ENCODE data around the gene SARS2. TPM values are rescaled to one million over a fixed set of nuclear protein-coding genes. Genes with fewer than 3 reads are reported as not detected.

SARS2 gene
- polyA plus RNA-seq, 3 donors = 8.1 to 21.9 (median 8.3) TPM

- TF ChIP-seq CTCF (IDR thresholded peaks at IDR 0.05) = no peak
- Mint-ChIP-seq H3K27me3 (ENCODE audit: low read depth in 3 of 3) (peaks cover 0 to 1% (median 0%) of the 10 kb centered on the region in 3 donors), H3K4me1 (peaks cover 30% of the 10 kb centered on the region), H3K36me3 (peaks cover 26 to 28% of the 10 kb centered on the region in 2 donors), H3K4me3 (peak overlapping the region in 1 of 2 donors; percentile 91), H3K9me3 (peaks cover 0 to 3% (median 0%) of the 10 kb centered on the region in 7 donors), H3K27ac (peak overlapping the region; percentile 85 to 99 (median 97))
- WGBS (ENCODE audit: insufficient coverage) = 38% methylated on average over 1 of the region's 3 CpGs
- H4K20me1 ChIP-seq (ENCODE audit: insufficient read depth, low read length) = no peaks in the 10 kb centered on the region
- peak overlapping the region in 1 of 2 donors; percentile 97 for H3K27ac ChIP-seq (ENCODE audit: low read depth in 1 of 2, low read length in 2 of 2)
- H3K27me3 ChIP-seq (ENCODE audit: control insufficient read depth in 2 of 2, insufficient read depth in 2 of 2, low read length in 2 of 2) = no peaks in the 10 kb centered on the region
- no peak overlapping the region for H2AFZ ChIP-seq (ENCODE audit: insufficient read depth, low read depth, low read length, poor library complexity, severe bottlenecking)
- no peaks in the 10 kb centered on the region for H3K9me3 ChIP-seq (replicated peaks in 1 of 2; ENCODE audit: control insufficient read depth in 1 of 2, insufficient read depth in 1 of 2, low read length in 2 of 2)
- H3K79me2 ChIP-seq (ENCODE audit: insufficient read depth, low read length) = peaks cover 52% of the 10 kb centered on the region
- peak overlapping the region in 2 of 3 experiments; percentile 71 to 79 for H3K4me3 ChIP-seq (replicated peaks in 1 of 3; ENCODE audit: low read depth in 2 of 3, low read length in 3 of 3)
- H3K4me1 ChIP-seq (ENCODE audit: control insufficient read depth in 1 of 2, insufficient read depth in 2 of 2, low read length in 2 of 2) = peaks cover 18 to 28% of the 10 kb centered on the region in 2 donors
- no peak for DNase-seq
- H3K9ac ChIP-seq (ENCODE audit: insufficient read depth, low read length, poor library complexity, severe bottlenecking) = peak overlapping the region; percentile 93
- H3K4me2 ChIP-seq (replicated peaks; ENCODE audit: extremely low read depth, low read length, poor library complexity, severe bottlenecking) = peak overlapping the region; percentile 76
- peaks cover 16 to 17% of the 10 kb centered on the region in 2 donors for H3K36me3 ChIP-seq (replicated peaks in 1 of 2; ENCODE audit: control insufficient read depth in 1 of 2, insufficient read depth in 2 of 2, low read length in 2 of 2)
- intact Hi-C loops (cut with micrococcal nuclease) = no loop called here
These were observed 29.8 kb downstream of the SARS2 start for GRCh38 chr19:38900743-38901190.

GRCh38 chr19:38900202-38900629, 30.3 kb downstream of the SARS2 start:
- no peak for TF ChIP-seq CTCF (IDR thresholded peaks at IDR 0.05)
- H3K4me1 Mint-ChIP-seq = peaks cover 30% of the 10 kb centered on the region
- peaks cover 25 to 27% of the 10 kb centered on the region in 2 donors for H3K36me3 Mint-ChIP-seq
- intact Hi-C loops (cut with micrococcal nuclease) = no loop called here
- peak overlapping the region; percentile 90 to 99 (median 97) for H3K27ac Mint-ChIP-seq
- H3K27me3 Mint-ChIP-seq (ENCODE audit: low read depth in 3 of 3) = peaks cover 0 to 1% (median 0%) of the 10 kb centered on the region in 3 donors
- WGBS (ENCODE audit: insufficient coverage) = 0% methylated on average over 6 of the region's 8 CpGs
- peaks cover under 1% of the 10 kb centered on the region for H4K20me1 ChIP-seq (ENCODE audit: insufficient read depth, low read length)
- peaks cover 0 to 3% (median 0%) of the 10 kb centered on the region in 7 donors for H3K9me3 Mint-ChIP-seq
- no peaks in the 10 kb centered on the region for H3K9me3 ChIP-seq (replicated peaks in 1 of 2; ENCODE audit: control insufficient read depth in 1 of 2, insufficient read depth in 1 of 2, low read length in 2 of 2)
- H3K4me3 ChIP-seq (replicated peaks in 1 of 3; ENCODE audit: low read depth in 2 of 3, low read length in 3 of 3) = peak overlapping the region; percentile 71 to 82 (median 79)
- peak overlapping the region; percentile 76 for H3K4me2 ChIP-seq (replicated peaks; ENCODE audit: extremely low read depth, low read length, poor library complexity, severe bottlenecking)
- DNase-seq = peak in 2 of 3 donors; percentile 58 to 85
- peaks cover 52% of the 10 kb centered on the region for H3K79me2 ChIP-seq (ENCODE audit: insufficient read depth, low read length)
- peaks cover 11% of the 10 kb centered on the region in 2 donors for H3K36me3 ChIP-seq (replicated peaks in 1 of 2; ENCODE audit: control insufficient read depth in 1 of 2, insufficient read depth in 2 of 2, low read length in 2 of 2)
- H2AFZ ChIP-seq (ENCODE audit: insufficient read depth, low read depth, low read length, poor library complexity, severe bottlenecking) = peak overlapping the region; percentile 73
- no peaks in the 10 kb centered on the region for H3K27me3 ChIP-seq (ENCODE audit: control insufficient read depth in 2 of 2, insufficient read depth in 2 of 2, low read length in 2 of 2)
- H3K27ac ChIP-seq (ENCODE audit: low read depth in 1 of 2, low read length in 2 of 2) = peak overlapping the region; percentile 72 to 97
- peak overlapping the region; percentile 93 for H3K9ac ChIP-seq (ENCODE audit: insufficient read depth, low read length, poor library complexity, severe bottlenecking)
- peaks cover 18 to 28% of the 10 kb centered on the region in 2 donors for H3K4me1 ChIP-seq (ENCODE audit: control insufficient read depth in 1 of 2, insufficient read depth in 2 of 2, low read length in 2 of 2)
- peak overlapping the region; percentile 90 to 91 for H3K4me3 Mint-ChIP-seq
